Placental pericyte (primary cell): ENCODE data around the gene MPHOSPH6. TPM values are rescaled to one million over a fixed set of nuclear protein-coding genes. Genes with fewer than 3 reads are reported as not detected.

Source experiments
- small RNA-seq: library from RNA; depleted of rRNA; stranded (forward); fragments of <200 nt; gene quantifications from one replicate; pipeline ENCODE3, GENCODE V24; 2012; ENCODE audit warnings: low replicate concordance
- total RNA-seq: library from RNA; depleted of rRNA; stranded (reverse); fragments of >200 nt; gene quantifications from 2 replicates; pipeline ENCODE4 v1.2.3, GENCODE V29; 2012

The MPHOSPH6 gene
- total RNA-seq: 26.9 and 51.4 TPM in 2 replicates

GRCh38 chr16:82169861-82170845 lies at the start of gene MPHOSPH6:
Gene MPHOSPH6, minus strand, starts transcription at chr16:82170224. Its CDS starts 49 bp downstream, at chr16:82170175.

Small RNA genes lying within 50 kb of the gene (small RNA-seq; reads per million reads assigned to genes)
- gene RN7SKP190: not detected

Other genes with a start within 250 kb of the MPHOSPH6 start
- 0.22 and 1.3 TPM in 2 replicates for gene SDR42E1, start 158.8 kb downstream of the MPHOSPH6 start, total RNA-seq
- 19.6 and 120 TPM in 2 replicates for gene HSD17B2, start 135.0 kb downstream of the MPHOSPH6 start, total RNA-seq